Amniotic epithelial cell (primary cell): ENCODE data around the gene DCDC1.

Experiments used
- DNase-seq: peaks from one replicate; pipeline ENCODE4 v3.0.0-alpha.2; 2010; ENCODE audit warnings: low read depth

The DCDC1 gene, protein sequence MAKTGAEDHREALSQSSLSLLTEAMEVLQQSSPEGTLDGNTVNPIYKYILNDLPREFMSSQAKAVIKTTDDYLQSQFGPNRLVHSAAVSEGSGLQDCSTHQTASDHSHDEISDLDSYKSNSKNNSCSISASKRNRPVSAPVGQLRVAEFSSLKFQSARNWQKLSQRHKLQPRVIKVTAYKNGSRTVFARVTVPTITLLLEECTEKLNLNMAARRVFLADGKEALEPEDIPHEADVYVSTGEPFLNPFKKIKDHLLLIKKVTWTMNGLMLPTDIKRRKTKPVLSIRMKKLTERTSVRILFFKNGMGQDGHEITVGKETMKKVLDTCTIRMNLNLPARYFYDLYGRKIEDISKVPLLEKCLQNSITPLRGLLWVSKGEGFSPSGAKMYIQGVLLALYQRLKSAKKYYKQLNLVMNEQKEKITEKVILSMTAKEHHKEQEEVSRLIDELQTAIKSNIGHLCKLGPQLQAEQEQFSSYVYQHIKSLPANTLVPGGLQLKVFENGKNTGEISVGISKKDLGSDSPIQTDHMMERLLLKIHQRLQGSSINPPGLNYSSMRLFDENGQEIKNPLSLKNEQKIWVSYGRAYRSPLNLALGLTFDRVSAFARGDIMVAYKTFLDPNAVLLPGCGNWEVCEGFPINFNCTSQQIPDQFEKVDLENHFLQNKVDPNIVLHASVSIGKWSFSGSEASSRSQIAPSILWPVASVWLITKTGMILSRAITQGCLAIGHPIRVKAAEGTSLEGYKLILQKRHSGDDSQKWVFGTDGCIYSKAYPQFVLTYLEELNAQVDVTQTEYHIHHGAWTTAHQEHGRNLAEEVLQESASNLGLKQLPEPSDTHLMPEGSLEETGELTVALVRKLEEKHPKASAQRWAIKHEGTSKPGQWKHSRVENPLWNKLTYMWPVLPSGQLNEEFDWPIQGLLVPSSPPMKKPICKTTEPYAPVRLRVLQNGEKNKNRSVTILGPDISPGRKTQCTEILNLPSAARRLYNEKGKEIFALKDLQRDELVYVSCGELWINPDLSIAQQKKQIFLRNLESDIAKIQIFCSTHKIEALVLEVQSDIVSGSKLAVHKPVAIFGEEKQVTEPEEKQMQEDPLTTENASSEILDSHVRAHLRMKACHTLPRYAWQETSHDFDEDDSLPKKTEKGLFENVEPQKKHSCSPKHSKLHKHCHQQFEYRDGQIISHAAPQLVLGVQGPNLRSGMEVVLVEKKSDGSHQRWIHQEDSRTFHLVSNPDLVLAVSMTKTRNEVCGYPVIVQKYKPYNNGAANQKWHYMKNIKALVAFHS (N-terminal part only)

GRCh38 chr11:31369348-31370329, at the start of gene DCDC1, which contains the start of gene DNAJC24:
Gene DCDC1 (minus strand): TSS chr11:31369739. CDS start chr11:31328280, 41,459 bp downstream.
Gene DNAJC24 (plus strand): TSS chr11:31369860. CDS start chr11:31370749, 889 bp downstream.
- peak; percentile 88 for DNase-seq

DNA sequence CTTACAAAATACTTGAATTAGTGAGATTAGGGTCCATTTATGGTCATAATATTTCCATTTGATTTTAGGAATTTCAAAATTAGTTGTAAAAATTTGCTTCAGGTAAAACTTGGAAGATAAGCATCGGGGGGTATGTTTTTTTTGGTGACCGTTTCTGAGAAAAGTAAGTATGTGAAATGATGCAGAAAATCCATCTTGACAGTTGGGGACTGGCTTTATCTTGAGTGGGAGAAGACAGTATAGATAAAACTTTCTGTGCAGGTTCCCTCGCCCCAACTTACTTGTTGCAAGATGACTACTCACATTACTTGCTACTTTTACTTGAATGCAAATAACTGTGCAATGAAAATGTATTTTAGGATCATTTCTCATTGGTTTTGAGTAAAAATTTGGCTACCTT, 49.6 kb upstream of the DCDC1 start:
- no peak for DNase-seq

DNA sequence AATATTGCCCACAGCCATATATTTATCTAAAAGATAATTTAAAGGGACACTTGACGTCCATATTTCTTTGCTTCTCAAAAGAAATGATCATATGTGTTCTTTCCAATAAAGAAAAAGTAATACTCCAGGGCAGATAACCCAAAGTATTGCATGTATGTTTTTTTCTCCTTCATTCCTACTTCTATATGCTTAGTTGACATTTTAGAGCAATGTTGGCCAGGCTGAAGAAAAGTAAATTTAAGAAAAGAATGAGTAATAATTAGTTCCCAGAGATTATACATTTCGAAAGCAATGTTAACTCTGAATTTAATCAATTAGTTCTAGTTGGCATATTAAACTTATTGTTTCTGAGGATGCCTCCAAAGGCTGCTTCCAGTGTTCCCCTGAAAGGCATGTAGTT, 48.3 kb upstream of the DCDC1 start:
- no peak for DNase-seq

DNA sequence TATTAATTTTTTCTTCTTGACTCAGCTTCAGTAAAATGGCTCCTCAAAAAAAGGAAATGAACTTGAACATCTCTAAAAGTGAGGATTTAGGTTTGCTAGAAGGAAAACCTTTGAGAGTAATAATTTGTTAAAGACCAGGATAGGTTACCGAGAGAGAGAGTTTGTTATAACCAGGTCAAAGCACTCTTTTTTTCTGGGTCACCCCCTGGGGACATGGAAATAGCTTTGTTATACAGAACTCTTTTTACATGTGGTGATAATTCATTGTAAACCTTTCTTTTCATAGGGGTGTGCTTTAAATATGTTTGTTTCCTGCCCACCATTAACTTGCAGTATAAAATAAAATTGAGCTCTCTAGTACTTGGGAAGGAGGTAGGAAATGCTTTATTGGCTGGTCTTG, 47.8 kb upstream of the DCDC1 start:
- DNase-seq = no peak

DNA sequence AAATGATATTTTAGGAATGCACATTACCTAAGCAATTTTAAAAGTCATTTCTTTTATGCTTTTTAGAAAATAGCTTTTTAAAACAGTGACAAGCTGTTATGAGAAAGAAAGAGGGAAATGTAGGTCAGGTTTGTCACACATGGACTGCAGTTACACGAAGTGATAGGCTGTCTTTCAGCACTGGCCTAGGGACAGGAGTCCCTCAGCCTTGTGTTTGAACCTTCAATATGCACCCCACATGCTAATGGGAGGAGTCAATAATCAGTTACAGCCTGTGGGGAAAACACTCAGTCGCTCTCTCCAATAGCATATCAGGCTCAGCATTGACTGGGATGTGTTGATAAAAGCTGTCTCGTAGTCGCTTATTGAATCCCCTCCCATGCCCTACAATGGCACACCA, 45.9 kb upstream of the DCDC1 start:
- DNase-seq = no peak

DNA sequence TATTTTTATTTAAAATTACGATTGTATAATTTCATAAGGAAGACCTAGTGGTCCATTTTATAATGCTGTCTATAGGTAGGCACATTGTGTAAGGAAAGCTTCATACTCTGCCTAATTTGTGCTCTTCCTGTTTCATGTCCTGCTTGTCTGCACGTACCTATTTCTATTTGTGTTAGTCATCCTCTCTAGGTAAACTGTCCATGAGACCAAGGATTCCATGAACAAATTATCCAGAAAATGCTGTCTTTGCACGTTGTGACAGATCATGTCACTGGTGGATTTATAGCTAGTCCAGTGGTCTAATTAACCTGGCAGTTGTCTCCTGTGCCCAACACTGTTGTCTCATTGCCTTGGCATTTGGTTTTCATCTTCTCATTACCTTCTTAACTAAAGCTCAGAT, 44.8 kb upstream of the DCDC1 start:
- DNase-seq = no peak

DNA sequence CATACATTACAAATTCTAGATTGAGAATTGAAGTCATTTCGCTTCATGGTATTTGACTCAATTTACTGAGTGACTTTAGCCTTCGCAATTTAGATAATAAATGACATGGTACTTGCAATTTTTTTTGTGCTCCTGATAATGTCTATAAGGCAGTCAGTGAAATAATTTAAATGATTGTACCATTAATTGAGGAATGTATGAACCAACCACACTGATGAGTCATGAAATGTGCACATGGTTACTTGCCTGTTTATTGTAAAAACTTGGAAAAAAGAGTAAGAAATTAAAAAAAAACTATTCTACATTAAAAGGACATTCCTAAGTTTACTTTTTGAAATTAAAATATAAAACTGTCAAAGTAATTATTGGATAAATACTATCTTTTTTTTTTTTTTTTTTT, 43.4 kb upstream of the DCDC1 start:
- DNase-seq = peak; percentile 69

DNA sequence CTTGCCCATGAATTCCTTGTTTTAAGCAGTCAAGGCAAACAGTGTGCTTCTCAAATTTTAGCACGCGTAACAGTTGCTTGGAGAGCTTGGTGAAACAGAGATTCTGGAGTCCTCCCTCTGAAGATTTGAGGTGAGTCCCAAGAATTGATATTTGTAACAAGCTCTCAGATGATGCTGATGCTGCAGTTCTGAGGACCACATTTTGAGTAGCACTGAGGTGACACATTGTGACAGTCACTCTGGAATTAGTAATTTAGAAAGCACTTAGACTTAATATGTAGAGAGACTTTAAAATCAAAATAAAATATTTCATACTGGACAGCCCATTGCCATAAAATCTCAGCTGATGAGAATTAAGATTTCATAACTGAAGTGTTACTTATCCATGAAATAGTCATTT, 38.7 kb upstream of the DCDC1 start:
- DNase-seq = no peak

DNA sequence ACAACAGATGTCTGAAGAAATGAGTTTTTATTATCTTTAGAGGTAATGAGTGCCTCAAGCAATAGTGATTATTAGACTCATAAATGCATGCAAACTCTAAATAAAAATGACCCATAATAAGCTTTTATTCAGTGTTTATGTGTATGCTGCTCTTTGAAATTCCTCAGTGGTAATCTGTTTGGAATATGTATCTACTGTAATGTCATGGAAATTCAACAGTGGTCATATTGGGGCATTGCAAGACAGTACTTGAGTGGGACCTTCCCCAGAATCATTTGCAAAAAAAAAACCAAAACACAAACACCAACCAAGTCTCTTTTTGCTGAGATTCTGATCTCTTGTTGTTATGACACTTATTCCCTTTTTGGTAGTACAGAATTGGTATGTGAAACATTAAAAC, 35.1 kb upstream of the DCDC1 start:
- no peak for DNase-seq

- DNase-seq = peak; percentile 21
Measured at GRCh38 chr11:31397239-31397834, 27.8 kb upstream of the DCDC1 start.

DNA sequence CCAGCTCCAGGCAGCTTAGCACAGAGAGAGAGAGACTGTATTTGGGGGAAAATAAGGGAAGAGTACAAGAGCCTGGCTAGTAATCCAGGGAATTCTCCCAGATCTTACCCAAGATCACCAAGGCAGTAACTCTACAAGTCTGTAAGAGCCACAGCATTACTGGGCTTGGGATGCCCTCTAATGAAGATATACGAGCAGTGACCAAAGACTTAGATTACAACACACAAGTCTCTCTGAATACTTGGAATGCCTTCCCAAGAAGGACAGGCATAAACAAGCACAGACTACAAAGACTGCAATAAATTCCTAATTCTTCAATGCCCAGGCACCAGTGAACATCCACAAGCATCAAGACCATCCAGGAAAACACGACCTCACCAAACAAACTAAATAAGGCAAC, 17.8 kb upstream of the DCDC1 start:
- peak; percentile 79 for DNase-seq

DNA sequence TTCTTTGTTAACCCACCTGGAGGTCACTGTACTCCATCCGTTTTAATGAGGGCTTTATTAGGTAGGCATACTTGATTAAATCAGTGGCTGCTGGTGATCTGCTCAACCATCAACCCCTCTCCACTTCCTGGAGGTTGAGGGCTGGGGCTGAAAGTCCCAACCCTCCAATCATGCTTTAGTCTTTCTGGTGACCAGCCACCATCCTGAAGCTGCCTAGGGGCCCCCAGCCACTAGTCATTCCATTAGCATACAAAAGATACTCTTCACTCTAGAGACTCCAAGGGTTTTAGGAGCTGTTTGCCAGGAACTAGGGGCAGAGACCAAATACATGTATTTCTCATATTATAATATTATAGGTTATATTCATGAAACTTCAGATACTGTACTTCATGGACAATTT, 13.6 kb upstream of the DCDC1 start:
- no peak for DNase-seq

DNA sequence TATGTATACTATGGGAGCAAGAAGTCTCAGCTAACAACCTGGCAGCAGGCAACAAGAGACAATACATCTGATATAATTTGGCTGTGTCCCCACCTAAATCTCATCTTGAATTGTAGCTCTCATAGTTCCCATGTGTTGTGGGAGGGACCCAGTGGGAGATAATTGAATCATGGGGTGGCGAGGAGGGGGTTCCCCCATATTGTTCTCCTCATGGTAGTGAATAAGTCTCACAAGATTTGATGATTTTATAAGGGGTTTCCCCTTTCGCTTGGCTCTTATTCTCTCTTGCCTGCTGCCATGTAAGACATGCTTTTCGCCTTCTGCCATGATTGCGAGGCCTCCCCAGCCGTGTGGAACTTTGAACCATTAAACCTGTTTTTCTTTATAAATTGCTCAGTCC, 6.3 kb upstream of the DCDC1 start:
- DNase-seq = no peak

GRCh38 chr11:31366795-31367194, 2.7 kb downstream of the DCDC1 start:
- DNase-seq = no peak

- DNase-seq = no peak
Measured at GRCh38 chr11:31361743-31362142, 7.8 kb downstream of the DCDC1 start.

DNA sequence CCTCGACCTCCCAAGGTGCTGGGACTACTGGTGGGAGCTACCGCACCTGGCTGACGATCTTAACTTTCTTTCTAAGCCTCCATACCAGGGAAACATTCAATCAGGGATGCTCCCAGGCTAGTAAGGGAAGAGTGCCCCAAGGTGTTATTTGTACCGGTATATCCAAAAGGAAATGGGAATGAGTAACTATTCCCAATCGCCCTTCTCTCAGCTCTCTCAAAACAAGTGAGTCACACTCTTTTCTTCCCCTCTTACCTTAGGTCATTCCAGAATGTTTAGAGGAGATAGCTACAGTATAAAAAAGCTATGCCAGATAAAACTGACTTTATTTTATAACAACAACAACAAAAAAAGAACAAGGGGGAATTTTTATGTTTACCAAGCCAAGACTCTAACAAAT, 13.7 kb downstream of the DCDC1 start:
- no peak for DNase-seq

DNA sequence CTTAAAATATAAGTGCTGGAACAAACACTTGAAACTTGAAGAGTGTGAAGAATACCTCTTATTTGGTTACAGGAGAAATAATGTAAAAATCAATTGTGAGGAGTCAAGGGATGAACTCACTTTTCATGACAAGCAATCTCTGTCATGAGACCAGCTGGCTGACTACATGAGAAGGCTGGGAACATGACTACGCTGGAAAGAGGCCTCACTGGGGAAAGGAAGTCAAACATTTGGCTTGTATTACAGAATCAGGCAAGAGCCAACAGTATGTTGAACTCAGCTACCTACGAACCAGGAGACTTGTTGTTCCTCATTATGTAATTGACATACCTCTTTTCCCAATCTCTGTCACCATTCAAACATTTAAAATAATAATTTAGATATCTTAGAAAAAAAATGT, 14.4 kb downstream of the DCDC1 start:
- DNase-seq = no peak

DNA sequence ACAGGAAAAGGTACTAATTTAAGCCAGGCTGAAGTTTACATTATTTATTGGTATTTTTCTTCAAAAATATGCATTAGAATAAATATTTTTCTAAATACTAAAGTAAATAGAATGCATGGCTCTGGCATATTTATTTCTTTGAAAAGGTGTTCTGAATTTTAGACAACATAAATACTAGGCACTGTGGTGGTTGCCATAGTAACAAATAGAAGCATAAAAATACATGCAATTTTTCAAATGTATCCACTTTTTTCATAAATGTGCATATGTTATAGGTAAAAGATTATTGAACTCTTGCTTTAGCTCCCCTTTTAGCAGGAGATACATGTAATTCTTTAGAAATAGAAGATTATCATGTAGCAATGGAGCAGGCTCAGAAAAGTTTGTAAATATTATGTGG, 18.4 kb downstream of the DCDC1 start:
- DNase-seq = no peak

DNA sequence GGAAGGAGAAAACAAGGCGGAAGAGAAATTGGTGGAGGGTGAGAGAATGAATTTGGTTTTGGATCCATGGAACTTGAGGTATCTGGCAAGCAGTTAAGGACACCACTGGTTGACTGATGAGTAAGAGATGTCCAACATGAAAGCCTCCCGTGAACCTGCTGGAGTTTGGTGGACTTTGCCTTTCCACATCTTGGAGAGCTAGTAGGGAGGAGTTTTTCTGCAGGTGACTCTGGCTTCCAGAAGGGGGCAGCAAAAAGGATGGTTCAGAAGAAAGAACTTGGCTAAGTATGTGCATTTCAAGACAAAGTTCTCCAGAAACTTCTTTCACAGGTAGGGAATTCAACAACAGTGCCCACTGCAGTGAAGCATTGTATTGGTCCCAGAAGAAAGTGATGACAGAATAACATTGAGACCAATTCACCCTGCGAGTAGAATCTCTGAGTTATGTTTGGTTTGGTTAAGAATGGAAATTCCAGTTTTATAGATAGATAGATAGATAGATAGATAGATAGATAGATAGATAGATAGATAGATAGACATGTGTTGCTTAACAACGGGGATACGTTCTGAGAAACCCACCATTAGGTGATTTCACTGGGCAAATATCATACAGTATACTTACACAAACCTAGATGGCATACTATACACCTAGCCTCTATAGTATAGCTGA, 28.5 kb downstream of the DCDC1 start:
- peak; percentile 35 for DNase-seq

DNA sequence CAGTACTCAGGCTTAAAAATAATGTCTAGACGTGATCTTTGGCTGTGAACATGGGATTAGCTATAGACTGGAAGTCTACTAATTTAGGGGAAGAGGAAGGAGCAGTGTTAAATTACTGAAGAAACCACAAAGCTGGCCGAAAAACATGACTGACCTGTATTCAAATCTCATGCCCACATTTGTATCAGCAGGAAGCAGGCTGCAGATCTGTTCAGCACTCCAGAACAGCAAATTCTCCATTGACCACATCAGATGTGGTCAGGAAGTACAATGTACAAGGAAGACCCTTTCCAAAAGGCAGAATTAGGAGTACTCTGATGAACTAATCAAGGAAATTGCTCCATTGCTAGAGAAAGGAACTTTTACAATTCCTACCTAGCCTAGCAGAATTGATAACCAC, 31.7 kb downstream of the DCDC1 start:
- DNase-seq = no peak
